Upper lobe of left lung (tissue), 6 donors: ENCODE results near the gene TRPM6. TPM values are rescaled to one million over a fixed set of nuclear protein-coding genes. Genes with fewer than 3 reads are reported as not detected.

Experiments
- ATAC-seq, 2 donors: fragments of 200-7000 bp; cut with Tn5 transposase; one replicate each; pipeline ENCODE4 v1.9.1; 2022; ENCODE audit warnings: mild to moderate bottlenecking in 2 of 2, moderate library complexity in 2 of 2; ENCODE audit not compliant: low FRiP score in 2 of 2
- DNase-seq, 2 donors: peaks; one replicate each; pipeline ENCODE4 v3.0.0-alpha.2; 2019 to 2020
- H3K27ac ChIP-seq, 4 donors: fragments of 200-600 bp; sonication (generic); one replicate each; pipeline ENCODE4 v1.5.1; 2016 to 2019
- H3K27me3 ChIP-seq, 4 donors: fragments of 200-600 bp; sonication (generic); one replicate each; pipeline ENCODE4 v1.5.1; 2017 to 2019
- H3K36me3 ChIP-seq, 4 donors: fragments of 200-600 bp; sonication (generic); one replicate each; pipeline ENCODE4 v1.5.1; 2016 to 2019
- H3K4me1 ChIP-seq, 4 donors: fragments of 200-600 bp; sonication (generic); one replicate each; pipeline ENCODE4 v1.5.1; 2018 to 2019
- H3K4me3 ChIP-seq, 4 donors: fragments of 200-600 bp; sonication (generic); one replicate each; pipeline ENCODE4 v1.5.1; 2017 to 2019; ENCODE audit warnings: mild to moderate bottlenecking in 2 of 4, moderate library complexity in 1 of 4
- H3K9me3 ChIP-seq, 4 donors: fragments of 200-600 bp; sonication (generic); one replicate each; pipeline ENCODE4 v1.5.1; 2018 to 2019
- EP300 ChIP-seq, 4 donors: sonication (generic); formaldehyde crosslinking; IDR thresholded peaks; one replicate each; pipeline ENCODE4 v1.5.1; 2017; ENCODE audit warnings: antibody characterized with exemption in 4 of 4, control low read depth in 2 of 4
- POLR2A ChIP-seq, 4 donors: fragments of 450-650 bp; IDR thresholded peaks; one replicate each; pipeline ENCODE4 v1.5.1; 2016 to 2017; ENCODE audit warnings: antibody characterized with exemption in 4 of 4, mild to moderate bottlenecking in 2 of 4
- POLR2AphosphoS5 ChIP-seq, 2 donors: sonication (generic); formaldehyde crosslinking; IDR thresholded peaks; one replicate each; pipeline ENCODE4 v1.5.1; 2017; ENCODE audit warnings: antibody characterized with exemption in 2 of 2
- WGBS, 2 donors: methylation state at CpG; one replicate each; pipeline ENCODE4 v1.1.5; 2017 to 2018; 5-methylcytosine and 5-hydroxymethylcytosine counted together
- total RNA-seq, 6 donors: library from RNA; depleted of rRNA in 4 of 6; stranded (reverse); fragments of >200 nt in 4 of 6; gene quantifications; one replicate each; pipeline versions ENCODE4 v1.1.0 to v1.2.1, GENCODE V29; 2016 to 2021
- TF ChIP-seq, protein P1 (sequence below), 6 experiments: fragments of 450-650 bp in 4 of 6; fragments of 200-600 bp in 2 of 6; sonication (generic) in 2 of 6; IDR thresholded peaks; one replicate each; pipeline ENCODE4 v1.5.1; 2016 to 2019; ENCODE audit warnings: antibody characterized with exemption in 6 of 6
- donor health status: DM: no; HTN: no; CAD: no; lungs with moderate emphysema.
- donor health status: DM: no; HTN: yes; CAD: no; lungs with severe emphysema.

Gene TRPM6
- total RNA-seq, 6 donors from 2014 or later, result under 0.01 to 3.0 (median 1.3) TPM

DNA sequence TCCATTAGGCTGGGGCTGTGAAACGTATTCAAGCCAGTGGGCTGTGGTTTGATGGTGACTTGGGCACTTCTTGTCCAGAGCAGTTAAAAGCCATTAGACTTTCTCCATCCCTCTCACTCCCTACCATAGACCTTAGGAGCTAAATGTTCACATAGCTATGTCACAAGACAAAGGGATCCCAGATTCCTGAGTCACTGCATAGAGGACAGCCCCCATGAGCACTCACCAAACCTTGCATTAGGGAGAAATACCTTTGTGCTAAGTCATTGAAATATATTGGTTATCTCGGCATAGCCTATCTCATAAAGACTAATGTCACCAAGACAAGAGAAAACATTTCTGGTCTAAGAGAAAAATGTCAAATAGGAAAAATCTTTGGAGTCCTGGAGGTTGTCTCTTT lies 104.3 kb downstream of the TRPM6 start:
- Histone ChIP-seq H3K4me3 (no peak overlapping the region), H3K27ac (no peak overlapping the region), H3K4me1 (no peaks in the 10 kb centered on the region), H3K36me3 (no peaks in the 10 kb centered on the region), H3K27me3 (no peaks in the 10 kb centered on the region), H3K9me3 (no peaks in the 10 kb centered on the region)
- TF ChIP-seq, protein P1, sequence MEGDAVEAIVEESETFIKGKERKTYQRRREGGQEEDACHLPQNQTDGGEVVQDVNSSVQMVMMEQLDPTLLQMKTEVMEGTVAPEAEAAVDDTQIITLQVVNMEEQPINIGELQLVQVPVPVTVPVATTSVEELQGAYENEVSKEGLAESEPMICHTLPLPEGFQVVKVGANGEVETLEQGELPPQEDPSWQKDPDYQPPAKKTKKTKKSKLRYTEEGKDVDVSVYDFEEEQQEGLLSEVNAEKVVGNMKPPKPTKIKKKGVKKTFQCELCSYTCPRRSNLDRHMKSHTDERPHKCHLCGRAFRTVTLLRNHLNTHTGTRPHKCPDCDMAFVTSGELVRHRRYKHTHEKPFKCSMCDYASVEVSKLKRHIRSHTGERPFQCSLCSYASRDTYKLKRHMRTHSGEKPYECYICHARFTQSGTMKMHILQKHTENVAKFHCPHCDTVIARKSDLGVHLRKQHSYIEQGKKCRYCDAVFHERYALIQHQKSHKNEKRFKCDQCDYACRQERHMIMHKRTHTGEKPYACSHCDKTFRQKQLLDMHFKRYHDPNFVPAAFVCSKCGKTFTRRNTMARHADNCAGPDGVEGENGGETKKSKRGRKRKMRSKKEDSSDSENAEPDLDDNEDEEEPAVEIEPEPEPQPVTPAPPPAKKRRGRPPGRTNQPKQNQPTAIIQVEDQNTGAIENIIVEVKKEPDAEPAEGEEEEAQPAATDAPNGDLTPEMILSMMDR (IDR thresholded peaks at IDR 0.05), result no peak
- TF ChIP-seq POLR2A (IDR thresholded peaks at IDR 0.05) (no peak), POLR2AphosphoS5 (IDR thresholded peaks at IDR 0.05) (no peak), EP300 (IDR thresholded peaks at IDR 0.05) (no peak)
- ATAC-seq (no peak), DNase-seq (no peak)
- WGBS, 2 donors, result 73 to 79% methylated on average over 2 of the region's 2 CpGs

DNA sequence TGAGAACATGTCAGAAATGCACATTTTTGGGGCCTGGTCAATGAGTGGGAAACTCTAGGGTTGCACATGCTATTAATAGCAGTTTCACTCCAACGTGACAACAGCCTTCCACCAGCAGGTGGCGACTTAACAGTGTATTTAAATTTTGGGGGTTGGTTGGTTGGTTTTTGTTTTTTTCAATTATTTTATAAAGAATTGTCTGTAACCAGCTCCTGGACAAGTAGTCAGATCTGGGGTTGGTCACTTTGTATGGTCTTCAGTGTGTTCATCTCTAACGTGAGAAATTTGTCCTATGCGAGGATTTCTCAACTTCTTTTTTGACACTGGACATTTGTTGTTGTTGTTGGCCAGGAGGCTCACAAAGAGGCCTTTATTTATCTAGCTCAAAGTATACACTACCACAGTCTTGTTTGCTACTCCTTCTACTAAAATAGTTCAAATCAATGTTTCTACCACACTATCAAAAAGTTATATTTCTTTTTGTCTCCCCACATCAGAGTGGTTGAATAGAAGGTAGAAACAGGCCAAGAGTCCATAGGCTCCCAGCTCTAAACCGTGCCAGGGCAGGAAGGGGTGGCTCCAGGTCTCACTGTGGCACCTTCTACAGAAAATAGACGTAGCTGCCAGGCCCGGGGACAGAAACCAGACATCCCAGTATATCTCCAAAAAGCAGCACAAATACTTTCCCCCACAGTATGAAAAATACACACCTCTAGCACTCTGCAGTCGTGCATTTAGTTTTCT lies 110.4 kb downstream of the TRPM6 start:
- H3K4me3 ChIP-seq, result no peak overlapping the region
- H3K9me3 ChIP-seq, result no peaks in the 10 kb centered on the region
- no peaks in the 10 kb centered on the region for H3K36me3 ChIP-seq
- ATAC-seq (peak in 1 of 2 donors; percentile 66), DNase-seq (peak in 1 of 2 donors; percentile 61)
- H3K4me1 ChIP-seq, result peaks cover 0 to 3% (median 0%) of the 10 kb centered on the region in 4 donors
- no peak overlapping the region for H3K27ac ChIP-seq
- H3K27me3 ChIP-seq, result no peaks in the 10 kb centered on the region
- no peak for TF ChIP-seq POLR2AphosphoS5 (IDR thresholded peaks at IDR 0.05)
- TF ChIP-seq, protein P1 (IDR thresholded peaks at IDR 0.05), result peak; percentile 59 to 75 (median 72)
- WGBS, 2 donors, result 29 to 30% methylated on average over 8 of the region's 8 CpGs

DNA sequence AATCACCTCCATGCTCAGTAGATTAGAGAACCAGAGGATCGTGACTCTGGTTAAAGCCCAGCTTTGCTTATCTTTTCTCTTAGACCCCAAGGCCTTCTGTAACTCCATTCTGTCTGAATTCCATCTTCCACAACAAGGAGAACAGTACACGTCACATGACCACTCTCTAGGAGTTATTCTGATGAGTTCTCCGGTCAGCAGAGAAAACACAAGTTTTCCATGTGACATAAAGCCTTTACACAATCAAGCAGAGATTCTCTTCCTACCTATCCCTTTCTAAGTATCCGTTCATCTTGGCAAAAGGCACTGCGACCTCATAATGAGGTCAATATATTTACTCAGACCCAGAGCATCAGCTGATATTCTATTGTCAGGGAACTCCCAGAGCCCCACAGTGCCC lies 112.3 kb downstream of the TRPM6 start:
- WGBS, 2 donors, result 80 to 83% methylated on average over 5 of the region's 5 CpGs
- no peaks in the 10 kb centered on the region for H3K9me3 ChIP-seq
- H3K27me3 ChIP-seq, result no peaks in the 10 kb centered on the region
- DNase-seq (no peak), ATAC-seq (no peak)
- H3K4me1 ChIP-seq, result peaks cover 0 to 3% (median 0%) of the 10 kb centered on the region in 4 donors
- H3K4me3 ChIP-seq, result no peak overlapping the region
- no peak overlapping the region for H3K27ac ChIP-seq
- TF ChIP-seq POLR2A (IDR thresholded peaks at IDR 0.05) (no peak), POLR2AphosphoS5 (IDR thresholded peaks at IDR 0.05) (no peak), EP300 (IDR thresholded peaks at IDR 0.05) (no peak)
- TF ChIP-seq, protein P1 (IDR thresholded peaks at IDR 0.05), result no peak
- H3K36me3 ChIP-seq, result no peaks in the 10 kb centered on the region

DNA sequence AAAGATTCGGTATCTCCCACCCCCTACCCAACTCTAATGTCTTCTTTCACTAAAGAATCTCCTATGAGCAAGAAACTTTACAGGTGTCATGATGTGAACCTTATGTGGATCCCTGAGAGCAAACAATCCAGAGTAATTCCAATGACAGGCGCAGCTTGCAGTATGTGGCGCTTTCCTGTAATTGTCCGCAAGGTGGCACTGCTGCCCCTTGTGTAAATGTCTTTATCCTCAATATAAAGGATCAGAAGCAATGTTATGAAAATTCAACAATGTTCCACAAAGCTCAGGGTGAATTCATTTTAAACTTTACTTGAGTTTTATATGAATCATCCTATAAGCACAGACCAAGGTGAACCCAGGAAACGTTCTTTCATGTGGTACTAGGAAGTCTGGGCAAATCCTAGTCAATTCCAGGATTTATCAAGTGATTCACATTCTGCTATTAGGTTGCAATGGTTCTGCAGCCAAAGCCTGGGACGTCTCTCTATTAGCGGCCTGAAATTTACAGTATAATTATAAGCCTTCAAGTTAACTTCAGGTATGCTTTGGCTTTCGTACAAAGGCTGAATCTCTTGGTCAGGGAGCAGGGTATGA lies 113.7 kb downstream of the TRPM6 start:
- TF ChIP-seq EP300 (IDR thresholded peaks at IDR 0.05) (no peak), POLR2AphosphoS5 (IDR thresholded peaks at IDR 0.05) (no peak), POLR2A (IDR thresholded peaks at IDR 0.05) (no peak)
- TF ChIP-seq, protein P1 (IDR thresholded peaks at IDR 0.05), result peak; percentile 64 to 87 (median 81)
- ATAC-seq (peak; percentile 74 to 88), DNase-seq (peak in 1 of 2 donors; percentile 79)
- Histone ChIP-seq H3K27me3 (no peaks in the 10 kb centered on the region), H3K4me3 (no peak overlapping the region), H3K9me3 (no peaks in the 10 kb centered on the region), H3K4me1 (peaks cover 0 to 3% (median 0%) of the 10 kb centered on the region in 4 donors), H3K36me3 (no peaks in the 10 kb centered on the region), H3K27ac (no peak overlapping the region)
- 25 to 34% methylated on average over 8 of the region's 8 CpGs for WGBS, 2 donors
